NCI-H128 (cell line): ENCODE results near the gene SCLT1.

Source experiments
- DNase-seq: peaks from one replicate; lab custom pipeline; 2025; ENCODE audit not compliant: unreplicated experiment; lab: John Stamatoyannopoulos, UW

The SCLT1 gene

GRCh38 chr4:128847082-128847724 is 246.1 kb downstream of the SCLT1 start:
- no peak for DNase-seq

DNA sequence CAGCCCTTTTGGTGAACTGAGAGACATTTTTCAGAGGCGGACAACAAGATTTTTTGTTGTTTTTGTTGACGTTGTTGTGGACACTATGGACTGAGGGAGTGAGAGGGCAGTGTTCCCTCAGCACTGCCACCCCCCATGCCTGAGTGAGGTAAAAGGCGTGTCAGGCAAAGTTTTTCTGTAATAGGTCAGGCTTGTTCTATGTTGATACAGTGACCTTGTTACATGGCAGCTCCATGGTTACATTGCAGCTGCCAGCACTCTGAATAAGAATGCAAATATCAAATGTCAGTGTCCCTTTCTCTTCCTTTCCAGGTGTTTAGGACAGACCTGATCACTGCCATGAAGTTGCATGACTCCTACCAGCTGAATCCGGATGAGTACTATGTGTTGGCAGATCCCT is 247.3 kb downstream of the SCLT1 start:
- DNase-seq: peak; percentile 3

- DNase-seq: no peak
These were observed 248.4 kb downstream of the SCLT1 start for GRCh38 chr4:128844931-128845330.

DNA sequence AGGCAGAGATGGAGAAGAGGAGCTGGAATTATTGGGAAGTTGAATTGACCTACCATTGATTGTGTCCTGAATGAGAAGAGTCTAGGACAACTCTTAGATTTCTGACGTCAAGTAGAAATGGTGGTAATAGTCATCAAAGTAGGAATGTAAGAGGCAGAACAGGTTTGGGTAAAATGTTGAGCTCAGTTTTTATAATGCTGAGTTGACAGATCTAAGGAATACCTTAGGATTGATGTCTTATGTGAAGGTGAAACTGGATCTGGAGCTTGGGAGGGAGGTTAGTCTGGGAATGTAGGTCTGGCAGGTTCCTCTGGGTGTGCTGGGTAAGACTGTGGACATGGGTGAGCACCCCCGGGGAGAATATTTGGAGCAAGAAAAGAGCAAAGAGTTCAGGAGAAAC is 251.9 kb downstream of the SCLT1 start:
- DNase-seq: no peak

- no peak for DNase-seq
These were observed 252.5 kb downstream of the SCLT1 start for GRCh38 chr4:128840711-128841318.

- DNase-seq: no peak
These were observed 255.7 kb downstream of the SCLT1 start for GRCh38 chr4:128837679-128838078.

- no peak for DNase-seq
These were observed 256.1 kb downstream of the SCLT1 start for GRCh38 chr4:128837198-128837597.

DNA sequence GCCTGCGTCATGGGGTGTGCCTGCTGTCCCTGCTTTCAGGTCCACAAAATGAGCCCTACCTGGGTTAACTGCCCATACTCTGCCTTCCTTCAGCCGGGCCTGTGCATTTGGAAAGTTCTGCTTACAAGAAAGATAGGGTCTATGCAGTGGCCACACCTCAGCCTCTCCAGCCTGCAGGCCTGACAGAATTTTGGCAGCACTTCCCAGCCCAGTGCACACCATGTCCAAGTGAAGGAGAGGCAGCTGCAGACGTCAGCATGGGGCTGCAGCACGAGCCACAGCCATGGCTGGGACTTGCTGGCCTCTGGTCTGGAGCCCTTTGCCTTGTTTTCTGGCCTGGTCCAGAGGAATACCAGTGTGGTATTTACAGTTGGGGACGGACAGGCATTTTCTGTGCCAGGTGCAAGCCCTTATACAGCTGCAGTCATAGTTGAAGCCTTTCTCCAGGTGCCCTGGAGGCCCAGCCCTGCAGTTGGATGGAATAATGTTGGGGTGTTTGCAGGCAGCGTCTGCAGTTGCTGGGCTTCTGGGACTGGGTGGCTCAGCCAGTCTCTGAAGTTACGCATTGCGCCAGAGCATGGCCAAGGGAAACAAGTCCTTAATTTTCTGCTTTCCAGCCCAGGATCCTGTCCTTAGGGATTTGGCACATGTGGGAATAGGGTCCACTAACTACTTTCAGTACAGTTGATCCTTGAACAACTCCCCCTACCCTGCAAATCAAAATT is 257.7 kb downstream of the SCLT1 start:
- DNase-seq: no peak
